ENCODE results near the gene FKBP10.
A peak's percentile ranks its signal among the peaks of the same experiment; 100 is the strongest.

The FKBP10 gene

GRCh38 chr17:41782142-41782541 is 30.7 kb upstream of the FKBP10 start:
- no peak for DNase-seq

- no peak for DNase-seq
Measured at GRCh38 chr17:41784207-41784744, 28.5 kb upstream of the FKBP10 start.

GRCh38 chr17:41785091-41785858 is 27.5 kb upstream of the FKBP10 start:
- no peak for DNase-seq

- no peak for DNase-seq
Measured at GRCh38 chr17:41785859-41786226, 27.0 kb upstream of the FKBP10 start.

GRCh38 chr17:41786227-41787020 is 26.4 kb upstream of the FKBP10 start, which contains the start of gene JUP:
Gene JUP, minus strand, starts transcription at chr17:41786711. Its CDS starts 14,857 bp downstream, at chr17:41771854.
- DNase-seq = peak; percentile 84

- no peak for DNase-seq
Measured at GRCh38 chr17:41787021-41787418, 25.8 kb upstream of the FKBP10 start.

- DNase-seq = no peak
Measured at GRCh38 chr17:41792845-41793783, 19.7 kb upstream of the FKBP10 start.

GRCh38 chr17:41793784-41794539 is 18.8 kb upstream of the FKBP10 start:
- DNase-seq = no peak

- DNase-seq = no peak
Measured at GRCh38 chr17:41794540-41794975, 18.2 kb upstream of the FKBP10 start.

GRCh38 chr17:41796121-41796895 is 16.5 kb upstream of the FKBP10 start:
- no peak for DNase-seq

- no peak for DNase-seq
Measured at GRCh38 chr17:41797377-41797776, 15.4 kb upstream of the FKBP10 start.

GRCh38 chr17:41799366-41799765 is 13.4 kb upstream of the FKBP10 start:
- no peak for DNase-seq

GRCh38 chr17:41800601-41801373 is 12.0 kb upstream of the FKBP10 start:
- no peak for DNase-seq

- DNase-seq = peak; percentile 52
Measured at GRCh38 chr17:41801374-41802271, 11.2 kb upstream of the FKBP10 start.

- no peak for DNase-seq
Measured at GRCh38 chr17:41803049-41804020, 9.5 kb upstream of the FKBP10 start.

GRCh38 chr17:41806685-41807445 is 5.9 kb upstream of the FKBP10 start:
- no peak for DNase-seq

Measured in central memory CD4-positive, alpha-beta T cell (primary cell).